CD4-positive, alpha-beta T cell treated with Interleukin-10 for 1 hour (primary cell): ENCODE measurements around the gene NUP54.

ENCODE experiments used
- DNase-seq: peaks from one replicate; pipeline ENCODE4 v3.0.0-alpha.2; 2020

NUP54 gene, protein sequence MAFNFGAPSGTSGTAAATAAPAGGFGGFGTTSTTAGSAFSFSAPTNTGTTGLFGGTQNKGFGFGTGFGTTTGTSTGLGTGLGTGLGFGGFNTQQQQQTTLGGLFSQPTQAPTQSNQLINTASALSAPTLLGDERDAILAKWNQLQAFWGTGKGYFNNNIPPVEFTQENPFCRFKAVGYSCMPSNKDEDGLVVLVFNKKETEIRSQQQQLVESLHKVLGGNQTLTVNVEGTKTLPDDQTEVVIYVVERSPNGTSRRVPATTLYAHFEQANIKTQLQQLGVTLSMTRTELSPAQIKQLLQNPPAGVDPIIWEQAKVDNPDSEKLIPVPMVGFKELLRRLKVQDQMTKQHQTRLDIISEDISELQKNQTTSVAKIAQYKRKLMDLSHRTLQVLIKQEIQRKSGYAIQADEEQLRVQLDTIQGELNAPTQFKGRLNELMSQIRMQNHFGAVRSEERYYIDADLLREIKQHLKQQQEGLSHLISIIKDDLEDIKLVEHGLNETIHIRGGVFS

DNA sequence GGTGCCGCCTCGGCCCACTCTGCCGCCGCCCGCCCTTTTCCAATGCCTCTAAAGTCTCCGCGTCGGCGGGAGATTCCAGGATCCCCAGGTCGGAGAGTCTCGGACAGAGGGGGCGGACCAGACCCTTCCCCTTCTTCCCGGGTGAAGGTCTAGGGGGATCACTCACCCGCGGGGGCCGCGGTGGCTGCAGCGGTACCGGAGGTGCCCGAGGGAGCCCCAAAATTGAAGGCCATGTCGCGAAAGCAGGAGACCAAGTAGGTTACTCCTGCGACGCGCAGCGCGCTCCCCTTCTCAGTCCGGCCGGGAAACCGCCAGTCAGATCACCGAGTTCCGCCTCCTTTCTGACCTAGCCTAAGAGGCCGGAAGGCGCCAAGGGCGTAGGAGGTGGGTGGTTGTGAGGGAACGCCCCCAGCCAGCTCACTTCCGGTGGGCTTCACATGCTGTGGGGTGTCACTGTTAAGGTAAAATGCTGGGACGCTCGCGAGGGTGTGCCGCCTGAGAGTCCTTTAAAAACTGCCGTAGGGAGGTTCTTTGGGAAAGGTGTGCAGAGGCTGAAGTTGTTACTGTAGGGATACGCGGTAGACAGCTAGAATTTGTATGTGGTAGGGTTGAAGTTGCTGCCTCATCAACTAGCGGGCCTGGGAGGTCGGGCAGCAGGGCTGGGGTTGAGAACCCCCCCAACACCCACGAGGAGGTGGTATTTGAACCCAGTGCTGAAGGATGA is at the start of gene NUP54:
NUP54 (minus strand) TSS at position 256 of the 724 bp plus-strand sequence; CDS start at position 233, 23 bp downstream.
- peak; percentile 96 for DNase-seq

DNA sequence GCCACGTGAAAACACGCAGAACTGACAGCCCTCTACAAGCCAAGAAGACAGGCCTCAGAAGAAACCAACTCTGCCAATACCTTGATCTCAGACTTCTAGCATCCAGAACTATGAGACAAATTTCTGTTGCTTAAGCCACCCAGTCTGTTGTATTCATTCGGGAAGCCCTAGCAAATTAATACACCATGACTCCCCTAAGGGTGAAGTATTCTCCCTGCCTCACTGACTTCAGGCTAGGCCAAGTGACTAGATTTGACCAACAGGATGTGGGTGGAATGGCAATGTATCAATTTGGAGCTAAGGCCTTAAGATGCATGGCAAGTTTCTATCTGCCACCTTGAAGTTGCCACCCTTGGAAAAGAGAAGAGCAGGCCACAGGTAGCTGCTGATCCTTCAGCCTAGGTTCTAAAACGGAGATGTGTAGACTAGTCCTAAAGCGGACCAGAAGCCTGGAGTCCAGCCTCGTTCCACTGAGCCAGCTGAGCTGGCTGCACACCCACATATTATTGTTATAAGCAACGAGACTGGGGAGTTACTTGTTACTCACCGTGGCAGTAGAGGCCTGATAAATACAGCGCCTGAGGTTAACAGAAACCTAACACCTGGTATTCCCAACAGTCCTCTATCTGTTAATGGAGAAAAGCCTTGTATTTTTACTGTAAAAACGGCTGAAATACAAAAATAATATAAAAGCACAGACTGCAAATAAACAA is 49.0 kb upstream of the NUP54 start:
- no peak for DNase-seq

DNA sequence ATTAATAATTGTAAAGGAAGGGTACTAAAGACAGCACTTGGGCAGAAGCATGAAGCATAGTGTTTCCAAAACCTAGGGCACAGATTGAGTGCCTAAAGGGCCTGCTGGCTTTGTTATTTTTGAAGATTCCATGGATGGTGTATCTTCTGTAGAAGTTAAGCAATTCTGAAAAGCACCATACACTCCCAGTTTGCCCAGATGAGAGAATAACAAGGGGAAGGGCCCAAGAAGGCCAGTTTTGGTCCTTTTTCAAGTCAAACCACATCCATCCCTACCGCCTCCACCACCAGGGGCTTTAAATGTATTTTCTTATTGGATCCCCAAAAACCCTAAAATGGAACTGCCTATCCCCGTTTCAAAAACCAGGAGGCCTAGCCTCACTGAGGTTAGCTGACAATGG is 48.2 kb upstream of the NUP54 start:
- no peak for DNase-seq

DNA sequence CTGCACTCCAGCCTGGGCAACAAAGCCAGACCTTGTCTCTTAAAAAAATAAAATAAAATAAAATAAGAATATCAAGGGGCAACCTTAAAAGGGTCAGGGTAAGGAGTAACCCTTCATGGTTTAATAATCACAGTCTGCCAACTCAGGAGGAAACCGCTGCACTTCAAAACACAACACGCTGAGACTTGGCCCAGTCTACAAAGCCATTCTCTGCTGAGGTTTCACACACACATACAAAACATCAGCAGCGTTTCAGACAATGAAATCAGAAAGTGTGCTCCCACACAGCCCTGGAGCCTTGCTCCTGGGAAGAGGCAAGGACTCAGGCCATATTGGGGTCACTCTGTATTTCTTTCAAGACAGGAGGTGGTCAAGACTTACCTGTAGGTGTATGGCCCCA is 47.1 kb upstream of the NUP54 start:
- DNase-seq, result no peak

DNA sequence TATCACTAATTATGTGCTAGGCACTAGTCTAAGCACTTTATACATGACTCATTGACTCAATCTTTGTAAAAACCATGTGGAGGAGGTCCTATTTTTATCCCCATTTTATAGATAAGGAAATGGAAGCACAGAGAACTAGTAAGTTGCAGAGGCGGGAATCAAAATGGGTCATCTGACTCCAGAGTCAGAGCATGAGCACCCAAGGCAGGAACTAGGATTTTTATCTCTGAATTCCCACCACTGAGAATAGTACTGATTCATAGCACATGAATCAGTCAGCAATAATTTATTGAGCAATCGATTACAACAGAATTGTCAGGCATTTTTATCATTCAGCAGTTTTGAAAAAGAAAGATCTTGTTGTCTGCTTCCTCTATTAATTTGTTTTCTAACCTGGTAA is 46.1 kb upstream of the NUP54 start:
- no peak for DNase-seq

DNA sequence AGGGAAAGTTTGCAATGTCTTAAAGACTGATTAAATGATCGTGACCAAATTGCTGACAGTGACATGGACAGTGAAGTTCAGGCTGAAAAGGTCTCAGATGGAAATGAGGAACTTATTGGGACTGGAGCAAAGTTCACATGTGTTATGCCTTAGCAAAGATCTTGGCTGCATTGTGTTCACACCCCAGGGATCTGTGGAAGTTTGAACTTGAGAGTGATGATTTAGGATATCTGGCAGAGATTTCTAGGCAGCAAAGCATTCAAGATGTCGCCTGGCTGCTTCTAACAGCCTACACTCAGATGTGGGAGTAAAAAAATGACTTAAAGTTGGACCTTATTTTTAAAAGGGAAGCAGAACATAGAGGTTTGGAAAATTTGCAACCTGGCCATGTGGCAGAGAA is 44.0 kb upstream of the NUP54 start:
- no peak for DNase-seq

DNA sequence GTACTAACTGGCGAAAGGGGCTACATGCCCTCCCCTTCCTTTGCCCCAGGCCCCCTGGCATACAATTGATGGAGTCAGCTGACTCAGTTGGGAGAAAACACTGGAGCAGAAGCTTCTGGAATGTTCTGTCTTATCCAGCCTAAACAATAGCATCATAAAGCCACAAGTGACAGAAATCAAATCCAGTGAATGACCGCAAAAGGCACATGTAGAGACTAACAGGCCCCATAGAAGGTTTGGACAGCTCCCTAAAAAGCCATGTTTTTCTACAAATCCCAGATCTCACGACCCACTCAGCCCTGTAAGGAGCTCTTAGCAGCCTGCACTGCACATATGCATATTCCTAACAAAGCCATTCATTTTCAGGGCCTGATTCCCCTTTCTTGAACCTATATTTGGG is 40.4 kb upstream of the NUP54 start:
- DNase-seq, result no peak

DNA sequence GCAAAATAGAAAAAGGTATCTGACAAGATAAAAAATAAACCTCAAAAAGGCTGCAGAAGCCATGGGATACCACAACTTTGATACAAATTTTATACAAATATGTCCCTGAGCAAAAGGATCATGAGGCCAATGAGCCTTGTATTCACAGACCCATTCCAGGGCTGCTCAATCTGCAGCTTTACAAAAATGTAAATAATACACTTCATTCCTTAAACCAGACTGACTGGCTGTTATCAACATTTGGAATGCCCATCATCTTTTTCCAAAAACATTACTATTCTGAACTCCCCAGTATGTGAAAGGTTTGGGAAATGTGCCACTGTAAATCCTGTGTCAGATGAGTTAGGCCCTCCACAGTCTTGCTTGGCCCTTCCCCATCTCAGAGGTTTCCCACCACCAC is 40.0 kb upstream of the NUP54 start:
- no peak for DNase-seq

DNA sequence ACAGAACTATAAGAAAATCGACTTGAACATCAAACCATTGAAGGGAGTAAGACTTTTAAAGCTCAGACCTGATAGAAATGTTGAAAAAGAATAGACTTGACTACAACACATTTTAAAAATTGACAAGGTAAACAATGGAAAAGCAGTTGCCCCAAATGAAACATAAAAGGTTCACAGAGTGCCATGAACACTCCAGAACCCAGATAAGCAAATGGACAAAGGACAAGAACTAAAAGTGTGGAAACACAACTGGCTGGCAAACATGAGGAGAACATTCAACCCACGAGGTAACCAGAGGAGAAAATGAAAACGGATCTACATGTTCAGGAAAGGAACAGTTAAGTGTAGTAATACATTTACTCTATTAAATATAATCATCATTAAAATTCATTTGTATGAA is 39.0 kb upstream of the NUP54 start:
- no peak for DNase-seq

DNA sequence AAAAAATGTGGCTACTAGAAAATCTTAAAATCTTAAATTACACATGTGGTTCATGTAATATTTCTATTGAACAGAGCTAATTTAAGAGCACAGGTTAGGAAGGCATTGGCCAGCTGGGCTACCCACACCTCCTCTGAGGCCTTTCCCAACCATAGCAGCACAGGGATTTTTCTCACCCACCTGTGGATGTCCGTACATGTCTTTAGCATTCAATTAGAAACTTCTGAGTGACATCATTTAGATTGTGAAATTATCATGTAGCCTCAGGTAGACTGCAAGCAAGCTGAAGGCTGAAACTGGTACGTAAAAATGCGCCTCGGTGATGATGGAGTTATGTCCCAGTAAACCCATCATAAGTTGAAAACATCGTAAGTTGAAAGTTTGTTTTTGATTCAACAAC is 34.3 kb upstream of the NUP54 start:
- DNase-seq, result no peak

DNA sequence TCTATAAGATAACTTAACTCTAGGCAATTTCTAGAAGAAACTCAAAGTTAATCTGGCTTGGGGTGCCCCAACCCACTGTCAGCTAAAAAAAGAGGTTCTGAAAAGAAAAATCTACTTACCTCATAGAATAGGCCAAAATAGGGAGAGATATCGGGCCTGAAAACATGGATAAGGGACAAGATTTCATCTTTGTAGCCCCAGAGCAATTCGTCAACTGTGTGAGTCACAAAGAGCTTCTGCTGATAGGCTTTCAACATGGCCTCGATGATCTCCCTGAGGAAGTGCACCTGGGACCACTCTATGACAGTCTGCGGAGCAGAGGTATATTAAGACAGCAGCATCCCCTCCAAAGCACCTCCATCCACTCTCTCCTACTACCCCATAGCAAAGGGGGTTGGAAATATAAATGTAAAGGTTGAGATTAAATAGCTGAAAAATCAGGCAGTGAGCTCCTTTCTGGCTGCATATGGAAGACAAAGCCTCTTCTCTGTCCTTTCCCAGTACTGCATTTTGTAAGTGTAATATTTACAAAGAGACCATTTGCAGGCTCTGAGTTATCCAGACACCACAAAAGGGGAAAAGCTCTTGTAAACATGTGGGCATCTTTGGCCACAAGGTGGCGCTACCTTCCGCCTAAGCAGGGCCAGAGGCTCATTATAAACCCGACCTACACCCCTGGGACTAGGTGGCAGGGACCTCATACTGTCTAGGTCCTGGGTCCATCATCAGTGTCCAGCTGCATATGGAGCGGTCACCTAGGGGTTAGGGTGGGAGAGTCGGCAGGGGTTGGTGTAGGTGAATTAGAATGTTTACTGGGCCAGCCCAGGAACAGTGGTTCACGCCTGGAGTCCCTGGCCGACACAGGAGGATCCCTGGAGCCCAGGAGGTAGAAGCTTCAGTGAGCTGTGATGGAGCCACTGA is 31.5 kb upstream of the NUP54 start:
- peak; percentile 80 for DNase-seq

DNA sequence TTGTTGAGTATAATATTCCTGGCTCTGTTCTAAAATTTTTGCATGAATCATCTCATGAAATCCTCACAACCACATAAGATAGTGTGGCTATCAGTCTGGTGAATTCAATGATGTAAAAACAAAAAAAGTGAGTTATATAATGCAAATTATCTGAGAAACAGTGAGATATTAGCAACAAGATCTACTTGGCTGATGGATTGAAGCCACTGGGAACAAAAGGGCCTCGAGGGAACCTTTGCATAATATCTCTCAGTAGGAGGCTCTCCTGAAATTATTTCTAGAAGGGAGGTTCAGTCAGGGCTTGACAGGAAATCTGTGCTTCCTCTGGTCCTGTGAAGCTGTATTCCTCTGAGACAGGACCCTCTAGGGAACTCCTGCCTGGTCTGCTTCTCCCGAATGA is 30.1 kb upstream of the NUP54 start:
- DNase-seq, result no peak

DNA sequence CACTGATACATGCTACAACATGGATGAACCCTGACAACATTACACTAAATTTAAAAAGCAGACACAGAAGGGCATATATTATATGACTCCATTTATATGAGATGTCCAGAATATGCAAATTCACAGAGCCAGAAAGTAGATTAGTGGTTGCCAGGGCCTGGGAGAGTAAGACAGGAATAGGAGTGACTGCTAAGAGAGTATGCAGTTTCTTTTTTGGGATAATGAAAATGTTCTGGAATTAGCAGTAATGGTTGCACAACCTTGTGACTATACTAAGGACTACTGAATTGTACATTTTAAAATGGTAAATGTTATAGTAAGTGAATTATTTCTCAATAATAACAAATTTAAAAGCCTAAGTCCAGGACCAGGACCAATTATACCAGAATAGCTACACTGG is 29.5 kb upstream of the NUP54 start:
- no peak for DNase-seq

DNA sequence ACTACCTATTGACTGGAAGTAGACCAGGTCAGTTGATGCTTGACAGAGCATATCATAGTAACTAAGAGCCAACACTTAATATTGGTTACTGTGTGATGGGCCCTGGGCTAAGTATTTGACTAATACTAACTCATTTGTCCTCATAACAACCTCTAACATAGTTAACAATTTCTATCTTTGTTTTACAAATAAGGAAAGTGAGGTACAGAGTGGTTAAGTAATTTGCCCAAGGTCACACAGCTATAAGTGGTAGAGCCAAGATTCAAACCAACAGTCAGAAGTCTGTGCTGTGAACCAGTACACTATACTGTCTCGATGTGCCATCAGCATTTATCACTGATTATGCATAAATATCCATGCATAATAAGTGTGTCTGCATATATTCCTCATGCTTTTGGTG is 27.1 kb upstream of the NUP54 start:
- no peak for DNase-seq

DNA sequence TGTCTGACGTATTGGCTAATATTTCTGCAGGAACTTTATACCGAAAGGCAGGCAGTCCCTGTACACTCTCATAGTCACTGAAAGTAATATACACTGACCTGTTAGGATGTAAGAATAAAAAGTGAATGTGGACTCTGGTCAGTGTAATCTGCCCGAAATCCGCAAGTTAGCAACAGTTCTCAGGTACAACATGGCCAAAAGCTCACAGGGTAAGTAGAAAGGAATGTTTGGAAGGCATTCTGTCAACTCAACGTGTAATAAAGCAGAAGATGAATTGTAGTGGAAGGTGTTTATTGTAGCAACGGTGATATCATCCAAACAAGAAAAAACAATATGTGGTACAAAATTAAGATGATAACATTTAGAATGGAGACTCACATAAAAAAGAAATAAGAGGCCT is 26.0 kb upstream of the NUP54 start:
- no peak for DNase-seq

DNA sequence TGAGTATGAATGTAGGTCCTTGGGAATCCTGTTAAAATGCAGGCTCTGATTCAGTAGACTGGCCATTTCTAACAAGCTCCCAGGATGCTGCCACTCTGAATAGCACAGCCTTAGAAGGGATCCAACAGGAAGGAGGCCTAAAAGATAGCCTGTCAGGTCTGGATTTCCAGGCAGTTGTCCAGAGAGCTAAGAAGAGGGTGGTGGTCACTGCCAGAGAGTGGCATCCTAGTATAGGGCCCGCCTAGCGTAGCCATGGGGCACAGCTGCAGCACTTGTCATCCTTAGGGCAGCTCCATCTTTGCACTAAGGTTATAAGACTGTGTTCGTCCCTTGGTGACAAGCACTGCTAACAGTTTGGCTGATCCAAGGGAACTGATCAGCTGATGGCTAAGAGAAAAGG is 20.5 kb upstream of the NUP54 start:
- DNase-seq, result no peak

DNA sequence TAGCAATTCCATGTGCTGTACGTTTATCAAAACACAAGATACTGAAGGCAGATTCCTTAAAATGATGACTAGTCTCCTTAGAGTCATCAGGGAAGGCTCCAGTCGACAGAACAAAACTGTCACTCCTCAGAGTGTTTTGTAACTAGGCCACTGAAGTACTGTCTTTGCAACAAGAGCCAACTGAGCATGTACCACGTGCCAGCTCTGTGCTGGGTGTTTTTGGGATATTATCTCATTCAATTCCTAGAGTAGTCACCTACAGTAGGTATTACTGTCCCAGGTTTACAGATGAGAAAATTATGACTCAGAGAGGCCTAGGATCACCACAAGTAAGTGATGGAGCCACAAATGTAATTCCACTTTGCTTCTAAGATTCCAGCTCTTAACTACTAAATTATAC is 18.3 kb upstream of the NUP54 start:
- no peak for DNase-seq

DNA sequence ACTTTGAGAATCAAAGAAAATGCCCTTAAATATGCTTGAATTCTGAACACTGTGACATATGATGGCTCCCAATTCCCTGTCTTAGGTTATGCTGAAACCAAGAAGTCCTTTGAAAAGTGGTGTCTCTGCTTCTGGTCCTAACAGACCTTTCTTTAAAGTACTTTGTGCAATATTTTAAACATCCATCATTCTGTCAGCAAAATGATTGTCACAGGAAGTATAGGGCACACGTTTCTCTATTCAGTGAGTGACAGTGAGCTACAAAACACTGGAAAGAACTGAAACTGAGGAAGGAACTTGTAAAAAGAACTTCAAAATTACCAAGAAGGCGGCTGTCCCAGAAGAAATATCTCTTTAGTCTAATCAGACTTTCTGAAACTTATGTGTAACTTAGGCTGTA is 12.2 kb upstream of the NUP54 start:
- DNase-seq, result no peak

DNA sequence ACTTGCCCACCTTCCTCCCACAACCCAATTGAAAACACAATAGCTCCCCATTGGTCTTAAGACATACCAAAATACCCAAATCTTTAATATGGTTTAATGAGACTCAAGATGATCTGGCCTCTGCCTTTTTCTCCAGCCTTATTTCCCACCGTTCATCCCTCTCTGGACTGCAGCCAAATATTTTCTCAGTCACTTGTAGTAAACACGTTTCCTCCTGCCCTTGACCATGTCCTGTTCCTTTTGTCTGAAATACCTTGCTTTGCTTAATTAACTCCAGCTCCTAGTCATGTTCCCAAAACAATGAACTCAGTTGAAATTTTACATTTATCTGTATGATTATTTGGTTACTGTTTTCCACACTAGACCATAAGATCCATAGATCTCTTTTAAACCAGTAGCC is 8.4 kb upstream of the NUP54 start:
- no peak for DNase-seq

DNA sequence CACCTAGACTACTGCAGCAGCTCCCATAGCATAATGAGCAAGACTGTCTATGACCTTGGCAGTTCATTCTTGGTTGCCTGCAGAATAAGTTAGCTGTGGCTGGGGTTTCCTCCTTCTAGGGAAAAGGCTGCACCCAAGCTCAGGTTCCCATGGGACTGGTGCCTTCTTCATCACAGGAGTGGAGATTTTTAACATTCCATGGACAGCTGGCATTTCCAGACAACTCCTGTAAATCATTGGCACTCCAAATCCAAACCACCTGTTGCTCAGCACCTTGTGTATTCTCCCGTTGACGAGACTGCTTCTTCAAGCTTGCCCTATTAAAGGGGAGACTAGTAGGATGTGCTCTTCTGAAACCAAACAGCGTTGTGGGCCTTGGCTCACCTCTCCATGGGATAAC is 7.8 kb upstream of the NUP54 start:
- DNase-seq, result no peak

DNA sequence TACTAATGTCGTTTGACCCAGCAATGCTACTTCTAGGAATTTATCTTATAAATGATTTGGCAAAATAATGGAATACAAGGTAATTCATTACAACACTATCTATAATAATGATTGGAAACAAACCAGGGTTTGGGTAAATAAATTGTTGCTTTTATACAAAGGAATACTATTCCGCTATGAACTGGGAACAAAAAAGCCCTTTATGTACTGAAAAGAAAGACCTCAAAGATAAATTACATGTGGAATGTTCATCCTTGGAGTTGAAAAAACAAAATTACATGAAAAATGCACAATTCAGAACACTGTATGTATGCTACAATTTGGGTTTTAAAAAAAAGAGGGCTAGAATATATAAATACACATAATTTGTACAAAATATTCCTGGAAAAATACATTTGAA is 5.2 kb upstream of the NUP54 start:
- DNase-seq, result no peak

DNA sequence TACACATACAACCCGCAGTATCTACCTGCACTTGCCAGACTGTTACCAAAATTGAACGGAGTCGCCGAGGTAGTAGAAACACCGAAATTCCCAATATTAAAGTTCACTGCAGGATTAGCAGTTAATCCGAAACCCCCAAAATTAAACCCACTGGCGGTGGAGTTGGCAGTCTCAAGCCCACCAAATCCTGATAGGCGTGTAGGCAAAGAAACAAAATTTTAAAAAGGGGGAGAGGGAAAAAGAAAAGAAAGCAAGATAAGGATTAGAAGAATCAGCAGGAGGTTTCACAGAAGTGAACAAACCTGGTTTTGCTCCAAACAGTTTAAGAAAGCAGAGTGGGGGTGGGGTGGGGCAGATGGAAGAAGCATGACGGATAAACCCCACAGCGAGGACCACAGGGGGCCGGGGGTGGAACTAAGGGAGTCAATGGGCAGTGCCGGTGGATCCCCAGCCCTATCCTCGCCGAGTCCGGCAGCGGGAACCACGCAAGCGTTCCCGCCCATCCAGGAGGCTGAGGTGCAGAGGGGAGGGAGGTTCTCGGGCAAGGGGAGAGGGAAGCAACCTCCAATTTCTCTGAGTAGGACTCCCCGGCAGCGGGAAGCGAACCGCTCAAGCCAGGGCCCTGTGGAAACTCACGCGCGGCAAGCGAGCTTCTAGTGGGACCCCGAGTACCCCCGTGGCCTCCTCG is 599 bp downstream of the NUP54 start:
- DNase-seq, result peak; percentile 43
